ENCODE results near the gene RAB26. TPM values are rescaled to one million over a fixed set of nuclear protein-coding genes. Genes with fewer than 3 reads are reported as not detected.
"Not testable (repeated sequence)": the region's sequence is repeated elsewhere in the genome, so short reads cannot be mapped to it uniquely, and the experiment has no call there.

RAB26 gene
- polyA plus RNA-seq (2011; rRNA removed) (3.6 and 5.2 TPM in 2 replicates), polyA minus RNA-seq (2011; rRNA and poly(A)+ RNA removed) (0.74 and 4.4 TPM in 2 replicates)

GRCh38 chr16:2147981-2148671 is at the start of gene RAB26:
Gene RAB26, plus strand, starts transcription at chr16:2148625. Its CDS starts 159 bp downstream, at chr16:2148784.
- Histone ChIP-seq H3K9me3 (ENCODE audit: control insufficient read depth, insufficient read depth, low read length) (no peaks in the 10 kb centered on the region; the same call in 1 of the 2 replicates), H3K27me3 (ENCODE audit: control insufficient read depth, insufficient read depth, low read length) (no peaks in the 10 kb centered on the region), H3K4me3 (ENCODE audit: low read depth, low read length) (peak within 1 kb of the TSS; percentile 53), H3K27ac (ENCODE audit: low read depth, low read length) (peak within 1 kb of the TSS; percentile 11)
- DNase-seq (ENCODE audit: low read depth, low spot score): no peak
- CTCF ChIA-PET: interaction anchor here (1.5 kb wide), 1 partner anchor 144 kb away, joined by 5 read pairs; no protein-coding TSS in a partner anchor
- POLR2A ChIA-PET: interaction anchor here (0.7 to 2.5 kb wide), 4 partner anchors 8 to 187 kb away, joined by 3 to 9 read pairs (median 6); partner anchors contain the start of genes NTHL1, RPS2 and TSC2
- TF ChIP-seq CTCF (IDR thresholded peaks at IDR 0.05; ENCODE audit: low read depth, low read length): no peak

- CTCF ChIA-PET; H3K27me3 ChIP-seq (ENCODE audit: control insufficient read depth, insufficient read depth, low read length); DNase-seq (ENCODE audit: low read depth, low spot score); POLR2A ChIA-PET; H3K27ac ChIP-seq (ENCODE audit: low read depth, low read length); H3K4me3 ChIP-seq (ENCODE audit: low read depth, low read length); H3K9me3 ChIP-seq (ENCODE audit: control insufficient read depth, insufficient read depth, low read length): not testable (repeated sequence)
Measured at GRCh38 chr16:2101581-2101980, 46.8 kb upstream of the RAB26 start.

- CTCF ChIA-PET: no interaction called here
- POLR2A ChIA-PET: no interaction called here
Measured at GRCh38 chr16:2102471-2102870, 46.0 kb upstream of the RAB26 start.

GRCh38 chr16:2104464-2104863 is 44.0 kb upstream of the RAB26 start:
- H3K27ac ChIP-seq (ENCODE audit: low read depth, low read length); CTCF ChIA-PET; DNase-seq (ENCODE audit: low read depth, low spot score); H3K4me3 ChIP-seq (ENCODE audit: low read depth, low read length); POLR2A ChIA-PET; H3K9me3 ChIP-seq (ENCODE audit: control insufficient read depth, insufficient read depth, low read length); H3K27me3 ChIP-seq (ENCODE audit: control insufficient read depth, insufficient read depth, low read length): not testable (repeated sequence)

More at GRCh38 chr16:2102471-2102870, 46.0 kb upstream of the RAB26 start:
- Histone ChIP-seq H3K9me3 (ENCODE audit: control insufficient read depth, insufficient read depth, low read length) (no peaks in the 10 kb centered on the region; the same call in 1 of the 2 replicates), H3K27ac (ENCODE audit: low read depth, low read length) (no peak overlapping the region), H3K4me3 (ENCODE audit: low read depth, low read length) (no peak overlapping the region), H3K27me3 (ENCODE audit: control insufficient read depth, insufficient read depth, low read length) (no peaks in the 10 kb centered on the region)
- TF ChIP-seq CTCF (IDR thresholded peaks at IDR 0.05; ENCODE audit: low read depth, low read length): no peak
- no peak for DNase-seq (ENCODE audit: low read depth, low spot score)

- H3K27ac ChIP-seq (ENCODE audit: low read depth, low read length); H3K4me3 ChIP-seq (ENCODE audit: low read depth, low read length); CTCF ChIA-PET; H3K9me3 ChIP-seq (ENCODE audit: control insufficient read depth, insufficient read depth, low read length); POLR2A ChIA-PET; DNase-seq (ENCODE audit: low read depth, low spot score); H3K27me3 ChIP-seq (ENCODE audit: control insufficient read depth, insufficient read depth, low read length): not testable (repeated sequence)
Measured at GRCh38 chr16:2105291-2105690, 43.1 kb upstream of the RAB26 start.

- DNase-seq (ENCODE audit: low read depth, low spot score); H3K27me3 ChIP-seq (ENCODE audit: control insufficient read depth, insufficient read depth, low read length); H3K9me3 ChIP-seq (ENCODE audit: control insufficient read depth, insufficient read depth, low read length); POLR2A ChIA-PET; CTCF ChIA-PET; H3K4me3 ChIP-seq (ENCODE audit: low read depth, low read length); H3K27ac ChIP-seq (ENCODE audit: low read depth, low read length): not testable (repeated sequence)
Measured at GRCh38 chr16:2105769-2106168, 42.7 kb upstream of the RAB26 start.

- POLR2A ChIA-PET; H3K27ac ChIP-seq (ENCODE audit: low read depth, low read length); CTCF ChIA-PET: not testable (repeated sequence)
Measured at GRCh38 chr16:2106211-2106610, 42.2 kb upstream of the RAB26 start.

GRCh38 chr16:2107121-2107790 is 41.2 kb upstream of the RAB26 start:
- H3K27me3 ChIP-seq (ENCODE audit: control insufficient read depth, insufficient read depth, low read length); H3K9me3 ChIP-seq (ENCODE audit: control insufficient read depth, insufficient read depth, low read length); POLR2A ChIA-PET; H3K4me3 ChIP-seq (ENCODE audit: low read depth, low read length); CTCF ChIA-PET: not testable (repeated sequence)
- DNase-seq (ENCODE audit: low read depth, low spot score): peak; percentile 44
- H3K27ac ChIP-seq (ENCODE audit: low read depth, low read length): peak overlapping the region; percentile 83

More at GRCh38 chr16:2106211-2106610, 42.2 kb upstream of the RAB26 start:
- not testable (repeated sequence) for H3K4me3 ChIP-seq (ENCODE audit: low read depth, low read length); DNase-seq (ENCODE audit: low read depth, low spot score); H3K27me3 ChIP-seq (ENCODE audit: control insufficient read depth, insufficient read depth, low read length); H3K9me3 ChIP-seq (ENCODE audit: control insufficient read depth, insufficient read depth, low read length)

- H3K9me3 ChIP-seq (ENCODE audit: control insufficient read depth, insufficient read depth, low read length); POLR2A ChIA-PET; DNase-seq (ENCODE audit: low read depth, low spot score); H3K27me3 ChIP-seq (ENCODE audit: control insufficient read depth, insufficient read depth, low read length); CTCF ChIA-PET; H3K4me3 ChIP-seq (ENCODE audit: low read depth, low read length): not testable (repeated sequence)
- H3K27ac ChIP-seq (ENCODE audit: low read depth, low read length): peak overlapping the region; percentile 83
Measured at GRCh38 chr16:2107791-2108125, 40.7 kb upstream of the RAB26 start.

GRCh38 chr16:2108446-2109270 is 39.8 kb upstream of the RAB26 start:
- POLR2A ChIA-PET; CTCF ChIA-PET; H3K27ac ChIP-seq (ENCODE audit: low read depth, low read length); DNase-seq (ENCODE audit: low read depth, low spot score); H3K9me3 ChIP-seq (ENCODE audit: control insufficient read depth, insufficient read depth, low read length); H3K4me3 ChIP-seq (ENCODE audit: low read depth, low read length); H3K27me3 ChIP-seq (ENCODE audit: control insufficient read depth, insufficient read depth, low read length): not testable (repeated sequence)

Measured in AG04450 (cell line).